Tibial nerve (tissue), 4 donors: ENCODE measurements around the gene OVCH2.

Experiments
- CTCF ChIP-seq, 5 experiments: fragments of 200-600 bp in 3 of 5; fragments of 450-650 bp in 2 of 5; sonication (generic) in 3 of 5; IDR thresholded peaks; one replicate each; pipeline ENCODE4 v1.5.1; 2016 to 2019; ENCODE audit warnings: antibody characterized with exemption in 5 of 5, mild to moderate bottlenecking in 3 of 5, moderate library complexity in 2 of 5
- EP300 ChIP-seq, 2 donors: sonication (generic); formaldehyde crosslinking; IDR thresholded peaks; one replicate each; pipeline ENCODE4 v1.6.1; 2017; ENCODE audit warnings: antibody characterized with exemption in 2 of 2, mild to moderate bottlenecking in 1 of 2
- POLR2A ChIP-seq, 2 donors: fragments of 450-650 bp; IDR thresholded peaks; one replicate each; pipeline ENCODE4 v1.6.1; 2017; ENCODE audit warnings: antibody characterized with exemption in 2 of 2, mild to moderate bottlenecking in 2 of 2, moderate library complexity in 2 of 2

- TF ChIP-seq CTCF (IDR thresholded peaks at IDR 0.05) (no peak), EP300 (IDR thresholded peaks at IDR 0.05) (no peak), POLR2A (IDR thresholded peaks at IDR 0.05) (no peak)
Measured at GRCh38 chr11:7694235-7694634, 12.0 kb downstream of the OVCH2 start.
